Measurements from ENCODE around the gene SEMA6A. TPM values are rescaled to one million over a fixed set of nuclear protein-coding genes. Genes with fewer than 3 reads are reported as not detected.

Gene SEMA6A
- total and polyA plus RNA-seq, 2 experiments from 2014 or later, result 233 to 400 TPM

DNA sequence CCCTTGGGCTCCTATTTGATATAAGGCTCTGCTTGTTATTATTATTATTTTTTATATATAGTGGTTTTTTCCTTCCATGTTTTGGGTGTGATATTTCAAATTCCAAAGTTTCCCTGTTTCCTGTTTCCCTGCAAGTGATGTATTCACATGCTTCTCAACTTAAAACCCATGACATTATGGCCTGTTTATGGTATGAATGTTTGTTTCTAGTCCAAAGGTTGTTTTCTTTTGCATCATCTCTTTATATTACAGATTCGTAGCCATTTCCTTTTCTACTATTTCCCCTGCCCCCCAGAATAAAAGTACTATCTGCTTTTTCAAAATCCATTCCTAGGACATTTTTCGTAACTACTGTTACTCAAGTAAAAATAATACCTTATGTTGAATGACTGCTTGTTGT lies 7.5 kb downstream of the SEMA6A start:
- Histone ChIP-seq H3K27me3 (ENCODE audit: insufficient read depth) (no peaks in the 10 kb centered on the region), H3F3A (replicated peaks; ENCODE audit: low read depth) (peaks cover 3% of the 10 kb centered on the region; the same call in 1 of the 2 replicates), H3K4me3 (peak overlapping the region; percentile 98), H3K4me2 (peak overlapping the region; percentile 90), H4K20me1 (replicated peaks; ENCODE audit: insufficient read depth) (peaks cover 89% of the 10 kb centered on the region), H3K4me1 (ENCODE audit: insufficient read depth) (peaks cover 92% of the 10 kb centered on the region), H3K79me2 (replicated peaks; ENCODE audit: insufficient read depth) (peaks cover 100% of the 10 kb centered on the region), H3K36me3 (ENCODE audit: insufficient read depth) (no peaks in the 10 kb centered on the region; the same call in 1 of the 2 replicates), H3K9me2 (ENCODE audit: insufficient read depth) (no peaks in the 10 kb centered on the region), H3K27ac (ENCODE audit: low read depth) (0 out of 2 replicates have a peak overlapping the region, but pooled peaks have one; percentile 21), H2AFZ (no peak overlapping the region)
- Mint-ChIP-seq H3K4me3 (peak overlapping the region; percentile 14), H3K27me3 (ENCODE audit: insufficient read depth, low read depth, poor library complexity) (no peaks in the 10 kb centered on the region), H3K27ac (no peak overlapping the region; the same call in 1 of the 2 replicates), H3K9me3 (no peaks in the 10 kb centered on the region), H3K36me3 (ENCODE audit: low read depth) (peaks cover 39% of the 10 kb centered on the region), H3K4me1 (peaks cover 87% of the 10 kb centered on the region)
- TF ChIP-seq, protein P1, sequence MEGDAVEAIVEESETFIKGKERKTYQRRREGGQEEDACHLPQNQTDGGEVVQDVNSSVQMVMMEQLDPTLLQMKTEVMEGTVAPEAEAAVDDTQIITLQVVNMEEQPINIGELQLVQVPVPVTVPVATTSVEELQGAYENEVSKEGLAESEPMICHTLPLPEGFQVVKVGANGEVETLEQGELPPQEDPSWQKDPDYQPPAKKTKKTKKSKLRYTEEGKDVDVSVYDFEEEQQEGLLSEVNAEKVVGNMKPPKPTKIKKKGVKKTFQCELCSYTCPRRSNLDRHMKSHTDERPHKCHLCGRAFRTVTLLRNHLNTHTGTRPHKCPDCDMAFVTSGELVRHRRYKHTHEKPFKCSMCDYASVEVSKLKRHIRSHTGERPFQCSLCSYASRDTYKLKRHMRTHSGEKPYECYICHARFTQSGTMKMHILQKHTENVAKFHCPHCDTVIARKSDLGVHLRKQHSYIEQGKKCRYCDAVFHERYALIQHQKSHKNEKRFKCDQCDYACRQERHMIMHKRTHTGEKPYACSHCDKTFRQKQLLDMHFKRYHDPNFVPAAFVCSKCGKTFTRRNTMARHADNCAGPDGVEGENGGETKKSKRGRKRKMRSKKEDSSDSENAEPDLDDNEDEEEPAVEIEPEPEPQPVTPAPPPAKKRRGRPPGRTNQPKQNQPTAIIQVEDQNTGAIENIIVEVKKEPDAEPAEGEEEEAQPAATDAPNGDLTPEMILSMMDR (conservative IDR thresholded peaks at IDR 0.05; ENCODE audit: low read depth in 2 of 2), result no peak
- TF ChIP-seq ZNF462 (CRISPR knock-in tag; IDR thresholded peaks at IDR 0.05), result no peak
- TF ChIP-seq STAT1 (IDR thresholded peaks at IDR 0.05; ENCODE audit: unreplicated experiment), result no peak
- no peak for TF ChIP-seq EZH2phosphoT487 (IDR thresholded peaks at IDR 0.05; ENCODE audit: unreplicated experiment)
- TF ChIP-seq ZNF331 (CRISPR knock-in tag; IDR thresholded peaks at IDR 0.05; ENCODE audit: low read depth), result no peak
- no peak for TF ChIP-seq CREB1 (CRISPR knock-in tag; IDR thresholded peaks at IDR 0.05; ENCODE audit: low read depth)
- TF ChIP-seq POLR2AphosphoS5 (IDR thresholded peaks at IDR 0.05; ENCODE audit: low read depth), result no peak
- TF ChIP-seq EZH2 (IDR thresholded peaks at IDR 0.05; ENCODE audit: low read depth, unreplicated experiment), result no peak
- TF ChIP-seq ZNF114 (CRISPR knock-in tag; IDR thresholded peaks at IDR 0.05), result no peak
- no peak for TF ChIP-seq JUNB (IDR thresholded peaks at IDR 0.05; ENCODE audit: unreplicated experiment)
- TF ChIP-seq NANOG (IDR thresholded peaks at IDR 0.05; ENCODE audit: borderline replicate concordance), result no peak
- DNase-seq (ENCODE audit: low spot score) (no peak), ATAC-seq (no peak)

Data from GM23338 (cell line).